HCEC 1CT (cell line): ENCODE data around the gene GDAP2.
A peak's percentile ranks its signal among the peaks of the same experiment; 100 is the strongest.

ENCODE experiments used
- DNase-seq: peaks from one replicate; pipeline ENCODE4 v3.0.0-alpha.2; 2017

The GDAP2 gene

GRCh38 chr1:117836069-117836468 lies 93.4 kb downstream of the GDAP2 start:
- DNase-seq = no peak

GRCh38 chr1:117834416-117834815 lies 95.0 kb downstream of the GDAP2 start:
- DNase-seq = no peak

- DNase-seq = no peak
Observed at GRCh38 chr1:117832453-117832852, 97.0 kb downstream of the GDAP2 start.

- no peak for DNase-seq
Observed at GRCh38 chr1:117830222-117830621, 99.2 kb downstream of the GDAP2 start.

- DNase-seq = peak; percentile 46
Observed at GRCh38 chr1:117828201-117828600, 101.2 kb downstream of the GDAP2 start.

- peak; percentile 97 for DNase-seq
Observed at GRCh38 chr1:117826540-117827078, 102.8 kb downstream of the GDAP2 start.

- DNase-seq = peak; percentile 20
Observed at GRCh38 chr1:117826119-117826518, 103.3 kb downstream of the GDAP2 start.

- DNase-seq = no peak
Observed at GRCh38 chr1:117825414-117825813, 104.0 kb downstream of the GDAP2 start.

GRCh38 chr1:117824616-117825015 lies 104.8 kb downstream of the GDAP2 start:
- DNase-seq = no peak

GRCh38 chr1:117821774-117822482 lies 107.5 kb downstream of the GDAP2 start:
- peak; percentile 93 for DNase-seq

- peak; percentile 19 for DNase-seq
Observed at GRCh38 chr1:117821382-117821755, 108.1 kb downstream of the GDAP2 start.

GRCh38 chr1:117820694-117821381 lies 108.6 kb downstream of the GDAP2 start:
- peak; percentile 42 for DNase-seq

GRCh38 chr1:117820096-117820495 lies 109.3 kb downstream of the GDAP2 start:
- no peak for DNase-seq

GRCh38 chr1:117819301-117819700 lies 110.1 kb downstream of the GDAP2 start:
- no peak for DNase-seq

GRCh38 chr1:117818456-117818855 lies 111.0 kb downstream of the GDAP2 start:
- peak; percentile 94 for DNase-seq

GRCh38 chr1:117817629-117818028 lies 111.8 kb downstream of the GDAP2 start:
- no peak for DNase-seq

- no peak for DNase-seq
Observed at GRCh38 chr1:117815926-117816325, 113.5 kb downstream of the GDAP2 start.

- DNase-seq = peak; percentile 66
Observed at GRCh38 chr1:117814856-117815797, 114.3 kb downstream of the GDAP2 start.
